Measurements from ENCODE around the gene CACNG7.

DNA sequence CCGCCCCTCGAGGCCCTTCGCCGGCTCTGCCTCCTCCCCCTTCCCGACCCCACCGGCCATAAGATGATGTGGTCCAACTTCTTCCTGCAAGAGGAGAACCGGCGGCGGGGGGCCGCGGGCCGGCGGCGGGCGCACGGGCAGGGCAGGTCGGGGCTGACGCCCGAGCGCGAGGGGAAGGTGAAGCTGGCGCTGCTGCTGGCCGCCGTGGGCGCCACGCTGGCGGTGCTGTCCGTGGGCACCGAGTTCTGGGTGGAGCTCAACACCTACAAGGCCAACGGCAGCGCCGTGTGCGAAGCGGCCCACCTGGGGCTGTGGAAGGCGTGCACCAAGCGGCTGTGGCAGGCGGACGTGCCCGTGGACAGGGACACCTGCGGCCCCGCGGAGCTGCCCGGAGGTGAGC is 83.7 kb downstream of the CACNG7 start:
- no peak for TF ChIP-seq POLR2A (IDR thresholded peaks at IDR 0.05)
- TF ChIP-seq, protein P1, sequence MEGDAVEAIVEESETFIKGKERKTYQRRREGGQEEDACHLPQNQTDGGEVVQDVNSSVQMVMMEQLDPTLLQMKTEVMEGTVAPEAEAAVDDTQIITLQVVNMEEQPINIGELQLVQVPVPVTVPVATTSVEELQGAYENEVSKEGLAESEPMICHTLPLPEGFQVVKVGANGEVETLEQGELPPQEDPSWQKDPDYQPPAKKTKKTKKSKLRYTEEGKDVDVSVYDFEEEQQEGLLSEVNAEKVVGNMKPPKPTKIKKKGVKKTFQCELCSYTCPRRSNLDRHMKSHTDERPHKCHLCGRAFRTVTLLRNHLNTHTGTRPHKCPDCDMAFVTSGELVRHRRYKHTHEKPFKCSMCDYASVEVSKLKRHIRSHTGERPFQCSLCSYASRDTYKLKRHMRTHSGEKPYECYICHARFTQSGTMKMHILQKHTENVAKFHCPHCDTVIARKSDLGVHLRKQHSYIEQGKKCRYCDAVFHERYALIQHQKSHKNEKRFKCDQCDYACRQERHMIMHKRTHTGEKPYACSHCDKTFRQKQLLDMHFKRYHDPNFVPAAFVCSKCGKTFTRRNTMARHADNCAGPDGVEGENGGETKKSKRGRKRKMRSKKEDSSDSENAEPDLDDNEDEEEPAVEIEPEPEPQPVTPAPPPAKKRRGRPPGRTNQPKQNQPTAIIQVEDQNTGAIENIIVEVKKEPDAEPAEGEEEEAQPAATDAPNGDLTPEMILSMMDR (IDR thresholded peaks at IDR 0.05), result no peak

Measured in esophagus squamous epithelium (tissue), 4 donors.